ENCODE measurements around the gene EPB41L2.

GRCh38 chr6:130923350-130923749 is 139.7 kb downstream of the EPB41L2 start:
- no peak for TF ChIP-seq POLR2A (IDR thresholded peaks at IDR 0.05)
- no peak for TF ChIP-seq CTCF (IDR thresholded peaks at IDR 0.05)

Measured in body of pancreas (tissue), 4 donors.